GM23338 (cell line): Measurements from ENCODE around the gene ASXL3. TPM values are rescaled to one million over a fixed set of nuclear protein-coding genes. Genes with fewer than 3 reads are reported as not detected.

Experiments
- ATAC-seq: fragments of 200-7000 bp; cut with Tn5 transposase; 3 replicates; pipeline ENCODE4 v1.9.1; 2020
- DNase-seq: peaks from one replicate; pipeline ENCODE4 v3.0.0-alpha.2; 2015; ENCODE audit warnings: low spot score
- H2AFZ ChIP-seq: fragments of 200-600 bp; sonication (generic); 2 replicates; pipeline ENCODE4 v1.8.0; 2016; ENCODE audit warnings: antibody characterized with exemption, mild to moderate bottlenecking, moderate library complexity
- H3F3A ChIP-seq: fragments of 200-600 bp; sonication (generic); replicated peaks from 2 replicates; pipeline ENCODE4 v1.8.0; 2017; ENCODE audit warnings: antibody characterized with exemption, mixed run types, low read depth
- H3K27ac ChIP-seq: fragments of 200-600 bp; sonication (generic); 2 replicates; pipeline ENCODE4 v1.6.1; 2016; ENCODE audit warnings: low read depth
- H3K27me3 ChIP-seq: fragments of 200-600 bp; sonication (generic); 2 replicates; pipeline ENCODE4 v1.8.0; 2016; ENCODE audit warnings: mild to moderate bottlenecking, mixed run types, moderate library complexity; ENCODE audit not compliant: insufficient read depth
- H3K36me3 ChIP-seq: fragments of 200-600 bp; sonication (generic); 2 replicates; pipeline ENCODE4 v1.8.0; 2016; ENCODE audit warnings: mild to moderate bottlenecking; ENCODE audit not compliant: insufficient read depth
- H3K4me1 ChIP-seq: fragments of 200-600 bp; sonication (generic); 2 replicates; pipeline ENCODE4 v1.8.0; 2016; ENCODE audit warnings: mild to moderate bottlenecking, moderate library complexity; ENCODE audit not compliant: insufficient read depth
- H3K4me2 ChIP-seq: fragments of 200-600 bp; sonication (generic); 2 replicates; pipeline ENCODE4 v1.7.1; 2017; ENCODE audit warnings: mixed run types
- H3K4me3 ChIP-seq: fragments of 200-600 bp; sonication (generic); 2 replicates; pipeline ENCODE4 v1.6.1; 2016; ENCODE audit warnings: mixed run types
- H3K79me2 ChIP-seq: fragments of 200-600 bp; sonication (generic); replicated peaks from 2 replicates; pipeline ENCODE4 v1.8.0; 2017; ENCODE audit warnings: mild to moderate bottlenecking; ENCODE audit not compliant: insufficient read depth
- H3K9me2 ChIP-seq: fragments of 200-600 bp; sonication (generic); 2 replicates; pipeline ENCODE4 v1.8.0; 2017; ENCODE audit not compliant: insufficient read depth
- H4K20me1 ChIP-seq: fragments of 200-600 bp; sonication (generic); replicated peaks from 2 replicates; pipeline ENCODE4 v1.8.0; 2017; ENCODE audit warnings: mild to moderate bottlenecking; ENCODE audit not compliant: insufficient read depth
- H3K27ac Mint-ChIP-seq: 2 replicates; pipeline ENCODE4 v1.8.0; 2020; ENCODE audit warnings: inconsistent platforms, mild to moderate bottlenecking, moderate library complexity, mixed read lengths
- H3K27me3 Mint-ChIP-seq: 3 replicates; pipeline ENCODE4 v1.8.0; 2022; ENCODE audit warnings: low read depth, mild to moderate bottlenecking, moderate library complexity, mixed read lengths, inconsistent platforms; ENCODE audit not compliant: insufficient read depth, poor library complexity
- H3K36me3 Mint-ChIP-seq: 3 replicates; pipeline ENCODE4 v1.8.0; 2021; ENCODE audit warnings: low read depth, mild to moderate bottlenecking, inconsistent platforms, moderate library complexity, mixed read lengths
- H3K4me1 Mint-ChIP-seq: 3 replicates; pipeline ENCODE4 v1.8.0; 2020; ENCODE audit warnings: mild to moderate bottlenecking, inconsistent platforms, mixed read lengths
- H3K4me3 Mint-ChIP-seq: 3 replicates; pipeline ENCODE4 v1.8.0; 2021; ENCODE audit warnings: moderate library complexity, mild to moderate bottlenecking, inconsistent platforms, mixed read lengths
- H3K9me3 Mint-ChIP-seq: 3 replicates; pipeline ENCODE4 v1.8.0; 2020; ENCODE audit warnings: moderate library complexity, mild to moderate bottlenecking, inconsistent platforms, mixed read lengths
- CREB1 ChIP-seq: fragments of 250-450 bp; sonication (Bioruptor Pico); IDR thresholded peaks from 2 replicates; pipeline ENCODE4 v1.5.0; 2020; ENCODE audit warnings: low read depth, mild to moderate bottlenecking, moderate library complexity
- EZH2 ChIP-seq: fragments of 200-600 bp; sonication (generic); IDR thresholded peaks from one replicate; pipeline ENCODE4 v1.8.0; 2017; ENCODE audit warnings: antibody characterized with exemption, mild to moderate bottlenecking, low read depth; ENCODE audit not compliant: unreplicated experiment
- EZH2phosphoT487 ChIP-seq: fragments of 200-600 bp; sonication (generic); IDR thresholded peaks from one replicate; pipeline ENCODE4 v1.8.1; 2018; ENCODE audit warnings: antibody characterized with exemption; ENCODE audit not compliant: unreplicated experiment
- NANOG ChIP-seq: IDR thresholded peaks from 2 replicates; pipeline ENCODE4 v1.6.1; 2016; ENCODE audit warnings: antibody characterized with exemption, borderline replicate concordance
- REST ChIP-seq: IDR thresholded peaks from one replicate; pipeline ENCODE4 v1.6.1; 2018; ENCODE audit warnings: antibody characterized with exemption; ENCODE audit not compliant: unreplicated experiment
- STAT1 ChIP-seq: IDR thresholded peaks from one replicate; pipeline ENCODE4 v1.6.1; 2016; ENCODE audit warnings: antibody characterized with exemption; ENCODE audit not compliant: unreplicated experiment
- ZNF331 ChIP-seq: fragments of 250-450 bp; sonication (Bioruptor Pico); IDR thresholded peaks from 2 replicates; pipeline ENCODE4 v1.5.0; 2020; ENCODE audit warnings: low read depth, mild to moderate bottlenecking, moderate library complexity
- polyA plus RNA-seq: library from polyadenylated mRNA; unstranded; fragments of >200 nt; fragmentation: Nextera tagmentation; extraction: Ambion mirVana; gene quantifications from 2 replicates; pipeline ENCODE4 v1.2.1, GENCODE V29; 2016
- total RNA-seq: library from RNA; depleted of rRNA; stranded (reverse); fragments of >200 nt; shearing (Covaris generic); gene quantifications from 2 replicates; pipeline ENCODE4 v1.2.3, GENCODE V29; 2014
- TF ChIP-seq, protein P1 (sequence below): fragments of 250-450 bp; sonication (Bioruptor Pico); IDR thresholded peaks from 2 replicates; pipeline ENCODE4 v1.5.0; 2020; ENCODE audit warnings: mild to moderate bottlenecking, moderate library complexity

The ASXL3 gene
- total and polyA plus RNA-seq, 2 experiments from 2014 or later = 0.23 to 1.4 TPM

- Histone ChIP-seq H3K36me3 (no peaks in the 10 kb centered on the region), H3K4me1 (peaks cover 40% of the 10 kb centered on the region), H3K4me2 (no peak overlapping the region), H3K4me3 (no peak overlapping the region), H2AFZ (no peak overlapping the region), H3K79me2 (no peaks in the 10 kb centered on the region), H3K9me2 (no peaks in the 10 kb centered on the region), H3K27ac (no peak overlapping the region), H3K27me3 (peaks cover 46% of the 10 kb centered on the region), H4K20me1 (no peaks in the 10 kb centered on the region), H3F3A (no peaks in the 10 kb centered on the region)
- ATAC-seq (no peak), DNase-seq (no peak)
- H3K36me3 Mint-ChIP-seq = peaks cover 3% of the 10 kb centered on the region; the same call in 2 of the 3 replicates
- H3K27me3 Mint-ChIP-seq = peaks cover 14% of the 10 kb centered on the region
- no peak for TF ChIP-seq ZNF331 (CRISPR knock-in tag)
- no peak for TF ChIP-seq STAT1
- TF ChIP-seq, protein P1, sequence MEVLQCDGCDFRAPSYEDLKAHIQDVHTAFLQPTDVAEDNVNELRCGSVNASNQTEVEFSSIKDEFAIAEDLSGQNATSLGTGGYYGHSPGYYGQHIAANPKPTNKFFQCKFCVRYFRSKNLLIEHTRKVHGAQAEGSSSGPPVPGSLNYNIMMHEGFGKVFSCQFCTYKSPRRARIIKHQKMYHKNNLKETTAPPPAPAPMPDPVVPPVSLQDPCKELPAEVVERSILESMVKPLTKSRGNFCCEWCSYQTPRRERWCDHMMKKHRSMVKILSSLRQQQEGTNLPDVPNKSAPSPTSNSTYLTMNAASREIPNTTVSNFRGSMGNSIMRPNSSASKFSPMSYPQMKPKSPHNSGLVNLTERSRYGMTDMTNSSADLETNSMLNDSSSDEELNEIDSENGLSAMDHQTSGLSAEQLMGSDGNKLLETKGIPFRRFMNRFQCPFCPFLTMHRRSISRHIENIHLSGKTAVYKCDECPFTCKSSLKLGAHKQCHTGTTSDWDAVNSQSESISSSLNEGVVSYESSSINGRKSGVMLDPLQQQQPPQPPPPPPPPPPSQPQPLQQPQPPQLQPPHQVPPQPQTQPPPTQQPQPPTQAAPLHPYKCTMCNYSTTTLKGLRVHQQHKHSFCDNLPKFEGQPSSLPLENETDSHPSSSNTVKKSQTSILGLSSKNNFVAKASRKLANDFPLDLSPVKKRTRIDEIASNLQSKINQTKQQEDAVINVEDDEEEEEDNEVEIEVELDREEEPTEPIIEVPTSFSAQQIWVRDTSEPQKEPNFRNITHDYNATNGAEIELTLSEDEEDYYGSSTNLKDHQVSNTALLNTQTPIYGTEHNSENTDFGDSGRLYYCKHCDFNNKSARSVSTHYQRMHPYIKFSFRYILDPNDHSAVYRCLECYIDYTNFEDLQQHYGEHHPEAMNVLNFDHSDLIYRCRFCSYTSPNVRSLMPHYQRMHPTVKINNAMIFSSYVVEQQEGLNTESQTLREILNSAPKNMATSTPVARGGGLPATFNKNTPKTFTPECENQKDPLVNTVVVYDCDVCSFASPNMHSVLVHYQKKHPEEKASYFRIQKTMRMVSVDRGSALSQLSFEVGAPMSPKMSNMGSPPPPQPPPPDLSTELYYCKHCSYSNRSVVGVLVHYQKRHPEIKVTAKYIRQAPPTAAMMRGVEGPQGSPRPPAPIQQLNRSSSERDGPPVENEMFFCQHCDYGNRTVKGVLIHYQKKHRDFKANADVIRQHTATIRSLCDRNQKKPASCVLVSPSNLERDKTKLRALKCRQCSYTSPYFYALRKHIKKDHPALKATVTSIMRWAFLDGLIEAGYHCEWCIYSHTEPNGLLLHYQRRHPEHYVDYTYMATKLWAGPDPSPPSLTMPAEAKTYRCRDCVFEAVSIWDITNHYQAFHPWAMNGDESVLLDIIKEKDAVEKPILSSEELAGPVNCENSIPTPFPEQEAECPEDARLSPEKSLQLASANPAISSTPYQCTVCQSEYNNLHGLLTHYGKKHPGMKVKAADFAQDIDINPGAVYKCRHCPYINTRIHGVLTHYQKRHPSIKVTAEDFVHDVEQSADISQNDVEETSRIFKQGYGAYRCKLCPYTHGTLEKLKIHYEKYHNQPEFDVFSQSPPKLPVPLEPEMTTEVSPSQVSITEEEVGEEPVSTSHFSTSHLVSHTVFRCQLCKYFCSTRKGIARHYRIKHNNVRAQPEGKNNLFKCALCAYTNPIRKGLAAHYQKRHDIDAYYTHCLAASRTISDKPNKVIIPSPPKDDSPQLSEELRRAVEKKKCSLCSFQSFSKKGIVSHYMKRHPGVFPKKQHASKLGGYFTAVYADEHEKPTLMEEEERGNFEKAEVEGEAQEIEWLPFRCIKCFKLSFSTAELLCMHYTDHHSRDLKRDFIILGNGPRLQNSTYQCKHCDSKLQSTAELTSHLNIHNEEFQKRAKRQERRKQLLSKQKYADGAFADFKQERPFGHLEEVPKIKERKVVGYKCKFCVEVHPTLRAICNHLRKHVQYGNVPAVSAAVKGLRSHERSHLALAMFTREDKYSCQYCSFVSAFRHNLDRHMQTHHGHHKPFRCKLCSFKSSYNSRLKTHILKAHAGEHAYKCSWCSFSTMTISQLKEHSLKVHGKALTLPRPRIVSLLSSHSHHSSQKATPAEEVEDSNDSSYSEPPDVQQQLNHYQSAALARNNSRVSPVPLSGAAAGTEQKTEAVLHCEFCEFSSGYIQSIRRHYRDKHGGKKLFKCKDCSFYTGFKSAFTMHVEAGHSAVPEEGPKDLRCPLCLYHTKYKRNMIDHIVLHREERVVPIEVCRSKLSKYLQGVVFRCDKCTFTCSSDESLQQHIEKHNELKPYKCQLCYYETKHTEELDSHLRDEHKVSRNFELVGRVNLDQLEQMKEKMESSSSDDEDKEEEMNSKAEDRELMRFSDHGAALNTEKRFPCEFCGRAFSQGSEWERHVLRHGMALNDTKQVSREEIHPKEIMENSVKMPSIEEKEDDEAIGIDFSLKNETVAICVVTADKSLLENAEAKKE (CRISPR knock-in tag) = no peak
- TF ChIP-seq REST = no peak
- TF ChIP-seq EZH2 = no peak
- TF ChIP-seq CREB1 = no peak
- TF ChIP-seq EZH2phosphoT487 = no peak
- no peak for TF ChIP-seq NANOG
- no peak overlapping the region for H3K27ac Mint-ChIP-seq
- H3K9me3 Mint-ChIP-seq = no peaks in the 10 kb centered on the region
- no peak overlapping the region for H3K4me3 Mint-ChIP-seq
- H3K4me1 Mint-ChIP-seq = peaks cover 32% of the 10 kb centered on the region
These were observed 2.5 kb downstream of the ASXL3 start for GRCh38 chr18:33580546-33580945.
